NCI-H1694 treated with DMSO at 0.1 percent for 48 hours (cell line): ENCODE data around the gene GLTP.
A peak's percentile ranks its signal among the peaks of the same experiment; 100 is the strongest.
"Not testable (repeated sequence)": the region's sequence is repeated elsewhere in the genome, so short reads cannot be mapped to it uniquely, and the experiment has no call there.

ENCODE experiments used
- DNase-seq: peaks from one replicate; lab custom pipeline; 2025; lab: John Stamatoyannopoulos, UW

GLTP gene

GRCh38 chr12:109902891-109903418, 22.6 kb upstream of the GLTP start:
- no peak for DNase-seq

GRCh38 chr12:109900752-109901580, 20.6 kb upstream of the GLTP start:
- DNase-seq, result no peak

- DNase-seq, result peak; percentile 60
Observed at GRCh38 chr12:109899783-109900751, 19.7 kb upstream of the GLTP start, which contains the start of gene TCHP. Gene TCHP (plus strand): TSS chr12:109900274. CDS start chr12:109903027, 2,753 bp downstream.

GRCh38 chr12:109899345-109899744, 19.0 kb upstream of the GLTP start:
- DNase-seq, result not testable (repeated sequence)

- no peak for DNase-seq
Observed at GRCh38 chr12:109897029-109897428, 16.7 kb upstream of the GLTP start.

GRCh38 chr12:109896188-109896587, 15.8 kb upstream of the GLTP start:
- no peak for DNase-seq

- DNase-seq, result no peak
Observed at GRCh38 chr12:109894939-109895338, 14.6 kb upstream of the GLTP start.

GRCh38 chr12:109893261-109893995, 13.1 kb upstream of the GLTP start:
- DNase-seq, result no peak

- no peak for DNase-seq
Observed at GRCh38 chr12:109892748-109893147, 12.4 kb upstream of the GLTP start.

- DNase-seq, result no peak
Observed at GRCh38 chr12:109892165-109892715, 11.9 kb upstream of the GLTP start.

- not testable (repeated sequence) for DNase-seq
Observed at GRCh38 chr12:109891731-109892130, 11.4 kb upstream of the GLTP start.

- DNase-seq, result no peak
Observed at GRCh38 chr12:109890620-109891170, 10.4 kb upstream of the GLTP start.

- no peak for DNase-seq
Observed at GRCh38 chr12:109888179-109889020, 8.1 kb upstream of the GLTP start.

- DNase-seq, result no peak
Observed at GRCh38 chr12:109885616-109886015, 5.3 kb upstream of the GLTP start.

- no peak for DNase-seq
Observed at GRCh38 chr12:109883461-109883860, 3.1 kb upstream of the GLTP start.

- no peak for DNase-seq
Observed at GRCh38 chr12:109881752-109882151, 1.4 kb upstream of the GLTP start.

- no peak for DNase-seq
Observed at GRCh38 chr12:109880938-109881337, 597 bp upstream of the GLTP start.

- no peak for DNase-seq
Observed at GRCh38 chr12:109879351-109880042, 844 bp downstream of the GLTP start.

GRCh38 chr12:109878749-109879148, 1.6 kb downstream of the GLTP start:
- no peak for DNase-seq

GRCh38 chr12:109878247-109878625, 2.1 kb downstream of the GLTP start:
- DNase-seq, result no peak
